GM23338 (cell line): ENCODE data around the gene ANTXR2. TPM values are rescaled to one million over a fixed set of nuclear protein-coding genes. Genes with fewer than 3 reads are reported as not detected.

Source experiments
- ATAC-seq: fragments of 200-7000 bp; cut with Tn5 transposase; 3 replicates; pipeline ENCODE4 v1.9.1; 2020
- DNase-seq: peaks from one replicate; pipeline ENCODE4 v3.0.0-alpha.2; 2015; ENCODE audit warnings: low spot score
- H2AFZ ChIP-seq: fragments of 200-600 bp; sonication (generic); 2 replicates; pipeline ENCODE4 v1.8.0; 2016; ENCODE audit warnings: antibody characterized with exemption, mild to moderate bottlenecking, moderate library complexity
- H3F3A ChIP-seq: fragments of 200-600 bp; sonication (generic); replicated peaks from 2 replicates; pipeline ENCODE4 v1.8.0; 2017; ENCODE audit warnings: antibody characterized with exemption, mixed run types, low read depth
- H3K27ac ChIP-seq: fragments of 200-600 bp; sonication (generic); 2 replicates; pipeline ENCODE4 v1.6.1; 2016; ENCODE audit warnings: low read depth
- H3K27me3 ChIP-seq: fragments of 200-600 bp; sonication (generic); 2 replicates; pipeline ENCODE4 v1.8.0; 2016; ENCODE audit warnings: mild to moderate bottlenecking, mixed run types, moderate library complexity; ENCODE audit not compliant: insufficient read depth
- H3K36me3 ChIP-seq: fragments of 200-600 bp; sonication (generic); 2 replicates; pipeline ENCODE4 v1.8.0; 2016; ENCODE audit warnings: mild to moderate bottlenecking; ENCODE audit not compliant: insufficient read depth
- H3K4me1 ChIP-seq: fragments of 200-600 bp; sonication (generic); 2 replicates; pipeline ENCODE4 v1.8.0; 2016; ENCODE audit warnings: mild to moderate bottlenecking, moderate library complexity; ENCODE audit not compliant: insufficient read depth
- H3K4me2 ChIP-seq: fragments of 200-600 bp; sonication (generic); 2 replicates; pipeline ENCODE4 v1.7.1; 2017; ENCODE audit warnings: mixed run types
- H3K4me3 ChIP-seq: fragments of 200-600 bp; sonication (generic); 2 replicates; pipeline ENCODE4 v1.6.1; 2016; ENCODE audit warnings: mixed run types
- H3K79me2 ChIP-seq: fragments of 200-600 bp; sonication (generic); replicated peaks from 2 replicates; pipeline ENCODE4 v1.8.0; 2017; ENCODE audit warnings: mild to moderate bottlenecking; ENCODE audit not compliant: insufficient read depth
- H3K9me2 ChIP-seq: fragments of 200-600 bp; sonication (generic); 2 replicates; pipeline ENCODE4 v1.8.0; 2017; ENCODE audit not compliant: insufficient read depth
- H4K20me1 ChIP-seq: fragments of 200-600 bp; sonication (generic); replicated peaks from 2 replicates; pipeline ENCODE4 v1.8.0; 2017; ENCODE audit warnings: mild to moderate bottlenecking; ENCODE audit not compliant: insufficient read depth
- H3K27ac Mint-ChIP-seq: 2 replicates; pipeline ENCODE4 v1.8.0; 2020; ENCODE audit warnings: inconsistent platforms, mild to moderate bottlenecking, moderate library complexity, mixed read lengths
- H3K27me3 Mint-ChIP-seq: 3 replicates; pipeline ENCODE4 v1.8.0; 2022; ENCODE audit warnings: low read depth, mild to moderate bottlenecking, moderate library complexity, mixed read lengths, inconsistent platforms; ENCODE audit not compliant: insufficient read depth, poor library complexity
- H3K36me3 Mint-ChIP-seq: 3 replicates; pipeline ENCODE4 v1.8.0; 2021; ENCODE audit warnings: low read depth, mild to moderate bottlenecking, inconsistent platforms, moderate library complexity, mixed read lengths
- H3K4me1 Mint-ChIP-seq: 3 replicates; pipeline ENCODE4 v1.8.0; 2020; ENCODE audit warnings: mild to moderate bottlenecking, inconsistent platforms, mixed read lengths
- H3K4me3 Mint-ChIP-seq: 3 replicates; pipeline ENCODE4 v1.8.0; 2021; ENCODE audit warnings: moderate library complexity, mild to moderate bottlenecking, inconsistent platforms, mixed read lengths
- H3K9me3 Mint-ChIP-seq: 3 replicates; pipeline ENCODE4 v1.8.0; 2020; ENCODE audit warnings: moderate library complexity, mild to moderate bottlenecking, inconsistent platforms, mixed read lengths
- CREB1 ChIP-seq: fragments of 250-450 bp; sonication (Bioruptor Pico); IDR thresholded peaks from 2 replicates; pipeline ENCODE4 v1.5.0; 2020; ENCODE audit warnings: low read depth, mild to moderate bottlenecking, moderate library complexity
- CTCF ChIP-seq, 2 experiments: fragments of 200-600 bp in 1 of 2; sonication (generic) in 1 of 2; conservative IDR thresholded peaks; 2 replicates each; pipeline versions ENCODE4 v1.5.1 to v1.6.1; 2016 to 2017; ENCODE audit warnings: antibody characterized with exemption in 2 of 2, low read depth in 2 of 2, mild to moderate bottlenecking in 2 of 2, moderate library complexity in 1 of 2
- ETS1 ChIP-seq: IDR thresholded peaks from 2 replicates; pipeline ENCODE4 v1.6.1; 2016; ENCODE audit warnings: antibody characterized with exemption
- EZH2 ChIP-seq: fragments of 200-600 bp; sonication (generic); IDR thresholded peaks from one replicate; pipeline ENCODE4 v1.8.0; 2017; ENCODE audit warnings: antibody characterized with exemption, mild to moderate bottlenecking, low read depth; ENCODE audit not compliant: unreplicated experiment
- EZH2phosphoT487 ChIP-seq: fragments of 200-600 bp; sonication (generic); IDR thresholded peaks from one replicate; pipeline ENCODE4 v1.8.1; 2018; ENCODE audit warnings: antibody characterized with exemption; ENCODE audit not compliant: unreplicated experiment
- JUNB ChIP-seq: IDR thresholded peaks from one replicate; pipeline ENCODE4 v1.6.1; 2016; ENCODE audit warnings: antibody characterized with exemption; ENCODE audit not compliant: unreplicated experiment
- NANOG ChIP-seq: IDR thresholded peaks from 2 replicates; pipeline ENCODE4 v1.6.1; 2016; ENCODE audit warnings: antibody characterized with exemption, borderline replicate concordance
- POLR2AphosphoS5 ChIP-seq: IDR thresholded peaks from 2 replicates; pipeline ENCODE4 v1.6.1; 2016; ENCODE audit warnings: antibody characterized with exemption, low read depth
- STAT1 ChIP-seq: IDR thresholded peaks from one replicate; pipeline ENCODE4 v1.6.1; 2016; ENCODE audit warnings: antibody characterized with exemption; ENCODE audit not compliant: unreplicated experiment
- ZNF114 ChIP-seq: fragments of 250-450 bp; sonication (Bioruptor Pico); IDR thresholded peaks from 2 replicates; pipeline ENCODE4 v1.5.0; 2020; ENCODE audit warnings: mild to moderate bottlenecking, moderate library complexity
- ZNF331 ChIP-seq: fragments of 250-450 bp; sonication (Bioruptor Pico); IDR thresholded peaks from 2 replicates; pipeline ENCODE4 v1.5.0; 2020; ENCODE audit warnings: low read depth, mild to moderate bottlenecking, moderate library complexity
- polyA plus RNA-seq: library from polyadenylated mRNA; unstranded; fragments of >200 nt; fragmentation: Nextera tagmentation; extraction: Ambion mirVana; gene quantifications from 2 replicates; pipeline ENCODE4 v1.2.1, GENCODE V29; 2016
- total RNA-seq: library from RNA; depleted of rRNA; stranded (reverse); fragments of >200 nt; shearing (Covaris generic); gene quantifications from 2 replicates; pipeline ENCODE4 v1.2.3, GENCODE V29; 2014
- TF ChIP-seq, protein P1 (sequence below): fragments of 250-450 bp; sonication (Bioruptor Pico); IDR thresholded peaks from 2 replicates; pipeline ENCODE4 v1.5.0; 2020; ENCODE audit warnings: mild to moderate bottlenecking, moderate library complexity
- TF ChIP-seq, protein P2 (sequence below): IDR thresholded peaks from one replicate; pipeline ENCODE4 v1.6.1; 2018; ENCODE audit warnings: antibody characterized with exemption; ENCODE audit not compliant: unreplicated experiment

ANTXR2 gene
- total and polyA plus RNA-seq, 2 experiments from 2014 or later, result 2.0 to 5.3 TPM

DNA sequence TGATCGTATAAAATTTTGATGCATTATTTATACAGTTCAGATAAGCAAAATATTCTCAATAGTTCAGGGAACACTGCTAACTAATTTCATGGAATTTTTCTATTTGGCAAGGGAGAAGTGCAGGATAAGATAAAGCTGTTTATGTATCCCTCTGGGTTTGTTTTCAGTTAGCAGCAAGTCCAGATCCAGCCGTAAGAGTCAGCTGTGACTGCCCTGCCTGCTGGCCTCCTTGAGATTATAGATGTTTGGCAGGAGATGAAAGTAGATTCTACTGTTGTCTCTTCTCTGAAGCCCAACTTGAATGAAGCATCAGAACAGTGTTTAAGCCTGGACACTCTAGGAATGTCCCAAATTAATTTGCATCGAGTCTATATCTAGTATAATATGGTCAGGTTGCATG lies 29.5 kb downstream of the ANTXR2 start (continued):
- TF ChIP-seq, protein P1, sequence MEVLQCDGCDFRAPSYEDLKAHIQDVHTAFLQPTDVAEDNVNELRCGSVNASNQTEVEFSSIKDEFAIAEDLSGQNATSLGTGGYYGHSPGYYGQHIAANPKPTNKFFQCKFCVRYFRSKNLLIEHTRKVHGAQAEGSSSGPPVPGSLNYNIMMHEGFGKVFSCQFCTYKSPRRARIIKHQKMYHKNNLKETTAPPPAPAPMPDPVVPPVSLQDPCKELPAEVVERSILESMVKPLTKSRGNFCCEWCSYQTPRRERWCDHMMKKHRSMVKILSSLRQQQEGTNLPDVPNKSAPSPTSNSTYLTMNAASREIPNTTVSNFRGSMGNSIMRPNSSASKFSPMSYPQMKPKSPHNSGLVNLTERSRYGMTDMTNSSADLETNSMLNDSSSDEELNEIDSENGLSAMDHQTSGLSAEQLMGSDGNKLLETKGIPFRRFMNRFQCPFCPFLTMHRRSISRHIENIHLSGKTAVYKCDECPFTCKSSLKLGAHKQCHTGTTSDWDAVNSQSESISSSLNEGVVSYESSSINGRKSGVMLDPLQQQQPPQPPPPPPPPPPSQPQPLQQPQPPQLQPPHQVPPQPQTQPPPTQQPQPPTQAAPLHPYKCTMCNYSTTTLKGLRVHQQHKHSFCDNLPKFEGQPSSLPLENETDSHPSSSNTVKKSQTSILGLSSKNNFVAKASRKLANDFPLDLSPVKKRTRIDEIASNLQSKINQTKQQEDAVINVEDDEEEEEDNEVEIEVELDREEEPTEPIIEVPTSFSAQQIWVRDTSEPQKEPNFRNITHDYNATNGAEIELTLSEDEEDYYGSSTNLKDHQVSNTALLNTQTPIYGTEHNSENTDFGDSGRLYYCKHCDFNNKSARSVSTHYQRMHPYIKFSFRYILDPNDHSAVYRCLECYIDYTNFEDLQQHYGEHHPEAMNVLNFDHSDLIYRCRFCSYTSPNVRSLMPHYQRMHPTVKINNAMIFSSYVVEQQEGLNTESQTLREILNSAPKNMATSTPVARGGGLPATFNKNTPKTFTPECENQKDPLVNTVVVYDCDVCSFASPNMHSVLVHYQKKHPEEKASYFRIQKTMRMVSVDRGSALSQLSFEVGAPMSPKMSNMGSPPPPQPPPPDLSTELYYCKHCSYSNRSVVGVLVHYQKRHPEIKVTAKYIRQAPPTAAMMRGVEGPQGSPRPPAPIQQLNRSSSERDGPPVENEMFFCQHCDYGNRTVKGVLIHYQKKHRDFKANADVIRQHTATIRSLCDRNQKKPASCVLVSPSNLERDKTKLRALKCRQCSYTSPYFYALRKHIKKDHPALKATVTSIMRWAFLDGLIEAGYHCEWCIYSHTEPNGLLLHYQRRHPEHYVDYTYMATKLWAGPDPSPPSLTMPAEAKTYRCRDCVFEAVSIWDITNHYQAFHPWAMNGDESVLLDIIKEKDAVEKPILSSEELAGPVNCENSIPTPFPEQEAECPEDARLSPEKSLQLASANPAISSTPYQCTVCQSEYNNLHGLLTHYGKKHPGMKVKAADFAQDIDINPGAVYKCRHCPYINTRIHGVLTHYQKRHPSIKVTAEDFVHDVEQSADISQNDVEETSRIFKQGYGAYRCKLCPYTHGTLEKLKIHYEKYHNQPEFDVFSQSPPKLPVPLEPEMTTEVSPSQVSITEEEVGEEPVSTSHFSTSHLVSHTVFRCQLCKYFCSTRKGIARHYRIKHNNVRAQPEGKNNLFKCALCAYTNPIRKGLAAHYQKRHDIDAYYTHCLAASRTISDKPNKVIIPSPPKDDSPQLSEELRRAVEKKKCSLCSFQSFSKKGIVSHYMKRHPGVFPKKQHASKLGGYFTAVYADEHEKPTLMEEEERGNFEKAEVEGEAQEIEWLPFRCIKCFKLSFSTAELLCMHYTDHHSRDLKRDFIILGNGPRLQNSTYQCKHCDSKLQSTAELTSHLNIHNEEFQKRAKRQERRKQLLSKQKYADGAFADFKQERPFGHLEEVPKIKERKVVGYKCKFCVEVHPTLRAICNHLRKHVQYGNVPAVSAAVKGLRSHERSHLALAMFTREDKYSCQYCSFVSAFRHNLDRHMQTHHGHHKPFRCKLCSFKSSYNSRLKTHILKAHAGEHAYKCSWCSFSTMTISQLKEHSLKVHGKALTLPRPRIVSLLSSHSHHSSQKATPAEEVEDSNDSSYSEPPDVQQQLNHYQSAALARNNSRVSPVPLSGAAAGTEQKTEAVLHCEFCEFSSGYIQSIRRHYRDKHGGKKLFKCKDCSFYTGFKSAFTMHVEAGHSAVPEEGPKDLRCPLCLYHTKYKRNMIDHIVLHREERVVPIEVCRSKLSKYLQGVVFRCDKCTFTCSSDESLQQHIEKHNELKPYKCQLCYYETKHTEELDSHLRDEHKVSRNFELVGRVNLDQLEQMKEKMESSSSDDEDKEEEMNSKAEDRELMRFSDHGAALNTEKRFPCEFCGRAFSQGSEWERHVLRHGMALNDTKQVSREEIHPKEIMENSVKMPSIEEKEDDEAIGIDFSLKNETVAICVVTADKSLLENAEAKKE (CRISPR knock-in tag), result no peak
- no peak for TF ChIP-seq STAT1
- no peak for TF ChIP-seq CREB1 (CRISPR knock-in tag)
- TF ChIP-seq EZH2phosphoT487, result no peak

DNA sequence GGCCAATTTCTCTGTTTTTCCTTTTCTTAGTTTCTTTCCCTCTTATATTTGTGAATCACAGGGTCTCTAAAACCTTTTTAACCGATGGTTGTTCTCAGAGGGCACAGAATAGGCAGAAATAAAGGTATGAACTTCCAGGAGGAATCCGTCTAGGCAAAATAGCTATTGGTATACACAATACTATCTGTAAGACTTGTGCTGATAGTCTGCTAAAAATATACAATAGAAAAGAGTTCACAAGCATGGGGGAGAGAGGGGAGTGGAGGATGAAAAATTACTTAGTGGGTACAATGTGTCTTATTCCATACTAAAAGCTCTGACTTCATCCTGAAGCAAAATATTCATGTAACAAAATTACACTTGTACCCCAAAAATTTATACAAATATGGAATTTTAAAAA lies 30.2 kb downstream of the ANTXR2 start:
- no peak for ATAC-seq
- Mint-ChIP-seq H3K9me3 (no peaks in the 10 kb centered on the region), H3K27ac (no peak overlapping the region), H3K27me3 (peaks cover 3% of the 10 kb centered on the region), H3K4me3 (no peak overlapping the region), H3K4me1 (no peaks in the 10 kb centered on the region; the same call in 2 of the 3 replicates), H3K36me3 (no peaks in the 10 kb centered on the region)
- no peaks in the 10 kb centered on the region for H3K9me2 ChIP-seq
- no peaks in the 10 kb centered on the region for H3K27me3 ChIP-seq
- H4K20me1 ChIP-seq, result no peaks in the 10 kb centered on the region
- H3K79me2 ChIP-seq, result no peaks in the 10 kb centered on the region
- no peaks in the 10 kb centered on the region for H3K4me1 ChIP-seq
- H2AFZ ChIP-seq, result no peak overlapping the region
- H3K27ac ChIP-seq, result no peak overlapping the region
- no peaks in the 10 kb centered on the region for H3F3A ChIP-seq
- H3K4me3 ChIP-seq, result no peak overlapping the region
- DNase-seq, result no peak
- H3K4me2 ChIP-seq, result no peak overlapping the region
- no peaks in the 10 kb centered on the region for H3K36me3 ChIP-seq
- no peak for TF ChIP-seq ETS1
- TF ChIP-seq ZNF331 (CRISPR knock-in tag), result no peak
- no peak for TF ChIP-seq CTCF (conservative IDR thresholded peaks at IDR 0.05; ENCODE audit: low read depth in 2 of 2)
- TF ChIP-seq JUNB, result no peak
- TF ChIP-seq ZNF114, result no peak
- TF ChIP-seq EZH2, result no peak
- TF ChIP-seq NANOG, result no peak
- TF ChIP-seq, protein P2, sequence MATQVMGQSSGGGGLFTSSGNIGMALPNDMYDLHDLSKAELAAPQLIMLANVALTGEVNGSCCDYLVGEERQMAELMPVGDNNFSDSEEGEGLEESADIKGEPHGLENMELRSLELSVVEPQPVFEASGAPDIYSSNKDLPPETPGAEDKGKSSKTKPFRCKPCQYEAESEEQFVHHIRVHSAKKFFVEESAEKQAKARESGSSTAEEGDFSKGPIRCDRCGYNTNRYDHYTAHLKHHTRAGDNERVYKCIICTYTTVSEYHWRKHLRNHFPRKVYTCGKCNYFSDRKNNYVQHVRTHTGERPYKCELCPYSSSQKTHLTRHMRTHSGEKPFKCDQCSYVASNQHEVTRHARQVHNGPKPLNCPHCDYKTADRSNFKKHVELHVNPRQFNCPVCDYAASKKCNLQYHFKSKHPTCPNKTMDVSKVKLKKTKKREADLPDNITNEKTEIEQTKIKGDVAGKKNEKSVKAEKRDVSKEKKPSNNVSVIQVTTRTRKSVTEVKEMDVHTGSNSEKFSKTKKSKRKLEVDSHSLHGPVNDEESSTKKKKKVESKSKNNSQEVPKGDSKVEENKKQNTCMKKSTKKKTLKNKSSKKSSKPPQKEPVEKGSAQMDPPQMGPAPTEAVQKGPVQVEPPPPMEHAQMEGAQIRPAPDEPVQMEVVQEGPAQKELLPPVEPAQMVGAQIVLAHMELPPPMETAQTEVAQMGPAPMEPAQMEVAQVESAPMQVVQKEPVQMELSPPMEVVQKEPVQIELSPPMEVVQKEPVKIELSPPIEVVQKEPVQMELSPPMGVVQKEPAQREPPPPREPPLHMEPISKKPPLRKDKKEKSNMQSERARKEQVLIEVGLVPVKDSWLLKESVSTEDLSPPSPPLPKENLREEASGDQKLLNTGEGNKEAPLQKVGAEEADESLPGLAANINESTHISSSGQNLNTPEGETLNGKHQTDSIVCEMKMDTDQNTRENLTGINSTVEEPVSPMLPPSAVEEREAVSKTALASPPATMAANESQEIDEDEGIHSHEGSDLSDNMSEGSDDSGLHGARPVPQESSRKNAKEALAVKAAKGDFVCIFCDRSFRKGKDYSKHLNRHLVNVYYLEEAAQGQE, result no peak
- no peak for TF ChIP-seq EZH2phosphoT487
- no peak for TF ChIP-seq CREB1 (CRISPR knock-in tag)
- TF ChIP-seq POLR2AphosphoS5, result no peak
- no peak for TF ChIP-seq STAT1
